Posterior vena cava (tissue), 2 donors: ENCODE results near the gene TRIM6. TPM values are rescaled to one million over a fixed set of nuclear protein-coding genes. Genes with fewer than 3 reads are reported as not detected.
"Not testable (repeated sequence)": the region's sequence is repeated elsewhere in the genome, so short reads cannot be mapped to it uniquely, and the experiment has no call there.

ENCODE experiments used
- DNase-seq: peaks from one replicate; pipeline ENCODE4 v3.0.0-alpha.2; 2020; ENCODE audit warnings: low spot score
- intact Hi-C, 2 donors: fragments of 100-400 bp; cut with DNase I; formaldehyde crosslinking; loops; one replicate each; pipeline versions ENCODE4 v1.14.1 to v1.14.2; 2022 to 2023
- long read RNA-seq, 2 donors: library from polyadenylated mRNA; unstranded; transcript quantifications; one replicate each; pipeline ENCODE4 v2.0.0, GENCODE V29; 2020 to 2021
- total RNA-seq, 2 donors: library from RNA; stranded (reverse); fragmentation: NEBNext Ultra II Directional; extraction: Animal tissue kit (Norgen Biotek cat#: 25700); gene quantifications; one replicate each; pipeline ENCODE4 v1.2.1, GENCODE V29; 2021
- donor health status: DM: yes; HTN: yes; CAD: no.
- donor health status: DM: yes; HTN: yes; CAD: no.

TRIM6 gene, protein sequence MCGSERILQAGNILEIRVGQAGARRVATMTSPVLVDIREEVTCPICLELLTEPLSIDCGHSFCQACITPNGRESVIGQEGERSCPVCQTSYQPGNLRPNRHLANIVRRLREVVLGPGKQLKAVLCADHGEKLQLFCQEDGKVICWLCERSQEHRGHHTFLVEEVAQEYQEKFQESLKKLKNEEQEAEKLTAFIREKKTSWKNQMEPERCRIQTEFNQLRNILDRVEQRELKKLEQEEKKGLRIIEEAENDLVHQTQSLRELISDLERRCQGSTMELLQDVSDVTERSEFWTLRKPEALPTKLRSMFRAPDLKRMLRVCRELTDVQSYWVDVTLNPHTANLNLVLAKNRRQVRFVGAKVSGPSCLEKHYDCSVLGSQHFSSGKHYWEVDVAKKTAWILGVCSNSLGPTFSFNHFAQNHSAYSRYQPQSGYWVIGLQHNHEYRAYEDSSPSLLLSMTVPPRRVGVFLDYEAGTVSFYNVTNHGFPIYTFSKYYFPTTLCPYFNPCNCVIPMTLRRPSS
- 1 to 10 TPM; 1.8 to 3.2 TPM for total RNA-seq
- long read RNA-seq, donor 1 = 0 reads
- long read RNA-seq, donor 2 = 0 reads

DNA sequence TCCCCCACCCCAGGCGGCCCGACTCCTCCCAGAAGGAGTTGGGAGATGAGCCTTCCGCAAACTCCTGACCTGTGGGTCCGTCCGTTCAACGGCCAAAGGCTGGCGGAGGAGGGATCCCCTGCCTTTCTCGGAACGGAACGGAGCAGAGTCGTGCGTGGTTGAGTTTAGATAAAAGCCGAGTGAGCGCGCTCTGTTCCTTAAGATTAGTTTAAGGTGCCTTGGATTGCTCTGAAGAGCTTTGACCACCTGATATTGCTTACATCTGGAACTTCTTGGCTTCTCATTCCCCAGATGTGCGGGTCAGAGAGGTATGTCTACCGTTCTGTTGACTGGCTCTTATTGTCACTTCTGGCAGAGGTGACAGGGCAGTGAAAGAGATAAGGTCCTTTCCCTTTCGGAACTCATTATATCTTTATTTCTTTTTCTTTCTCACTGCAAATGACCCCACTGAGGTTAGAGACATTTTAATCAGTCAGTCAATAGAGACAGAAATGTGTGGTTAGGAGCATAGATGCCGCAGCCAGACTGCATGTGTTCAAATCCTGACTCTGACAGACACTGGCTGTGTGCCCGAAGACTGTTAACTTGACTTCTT lies at the start of gene TRIM6:
Gene TRIM6 (plus strand): TSS at position 31 of the 595 bp plus-strand sequence. CDS start 261 bp downstream, at position 292.
- intact Hi-C loops = no loop called here
- peak; percentile 87 for DNase-seq

DNA sequence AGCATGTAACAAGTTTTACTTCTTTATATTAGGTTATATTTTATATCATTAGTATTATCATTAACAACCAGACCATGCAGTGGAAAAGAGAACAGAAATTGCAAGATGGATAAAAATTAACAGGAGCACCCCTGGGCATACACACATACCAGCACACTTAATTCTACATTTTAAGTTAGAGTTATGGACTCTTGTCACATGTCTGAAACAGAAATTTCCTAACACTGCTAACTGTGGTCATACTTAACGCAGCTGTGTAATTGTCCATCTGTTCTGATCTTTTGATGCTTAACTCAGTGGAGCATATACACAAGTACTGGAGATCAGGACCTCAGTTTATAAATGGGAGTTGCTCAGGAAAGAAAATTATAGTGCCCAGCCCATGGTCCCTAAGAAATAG lies 48.5 kb upstream of the TRIM6 start:
- DNase-seq = no peak
- intact Hi-C loops = no loop called here

DNA sequence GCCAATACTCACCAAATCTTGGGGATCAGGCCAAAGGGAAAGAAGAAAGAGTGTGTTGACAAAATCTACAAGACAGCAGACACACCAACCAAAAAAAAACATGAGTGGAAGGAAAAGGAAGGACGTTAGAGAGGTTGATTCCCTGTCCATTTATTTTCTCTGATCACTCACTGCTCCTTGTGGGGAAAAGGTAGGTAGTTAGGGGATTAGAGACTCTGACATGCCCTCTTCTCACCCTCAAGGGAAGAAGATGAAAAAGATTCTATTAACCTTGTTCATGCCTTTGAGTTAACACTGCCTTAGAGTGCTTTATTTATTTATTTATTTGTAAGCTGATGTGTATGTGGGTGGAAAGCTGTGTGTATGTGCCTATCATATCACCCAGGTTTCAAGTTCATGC lies 48.0 kb upstream of the TRIM6 start, which contains the start of gene OR52H1:
Gene OR52H1 (minus strand): TSS at position 101 of the 400 bp plus-strand sequence. CDS start 3,035 bp downstream, outside the sequence.
- intact Hi-C loops = no loop called here
- DNase-seq = no peak

DNA sequence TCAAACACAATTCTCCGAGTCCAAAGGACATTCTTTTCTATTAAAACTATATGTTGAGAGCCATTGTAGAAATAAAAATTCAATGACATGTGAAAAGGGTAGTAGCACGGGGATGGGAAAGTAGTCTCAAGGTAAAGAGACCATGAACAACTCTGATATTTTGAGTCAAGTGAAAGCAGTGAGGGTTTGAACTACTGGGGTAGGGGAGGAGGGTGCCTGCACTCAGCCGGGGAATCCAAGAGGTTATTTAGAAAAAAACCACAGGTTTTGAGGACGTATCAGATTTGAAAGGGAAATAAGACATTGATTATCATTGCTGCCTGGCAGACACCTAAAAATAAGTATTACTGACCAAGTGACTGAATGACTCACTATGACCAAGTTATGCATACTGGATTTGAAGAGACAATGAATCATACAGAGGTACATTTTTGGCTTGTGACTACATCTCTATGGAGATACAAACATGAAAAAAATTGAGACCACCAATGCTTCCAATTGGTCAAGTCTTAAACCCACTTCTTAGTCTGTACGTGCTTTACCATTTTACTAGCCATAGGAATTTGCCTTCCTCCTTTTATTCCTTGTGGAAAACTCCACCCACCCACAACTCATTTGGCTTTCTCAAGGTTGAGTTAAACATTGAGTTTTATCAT lies 45.9 kb upstream of the TRIM6 start:
- intact Hi-C loops = no loop called here
- no peak for DNase-seq

DNA sequence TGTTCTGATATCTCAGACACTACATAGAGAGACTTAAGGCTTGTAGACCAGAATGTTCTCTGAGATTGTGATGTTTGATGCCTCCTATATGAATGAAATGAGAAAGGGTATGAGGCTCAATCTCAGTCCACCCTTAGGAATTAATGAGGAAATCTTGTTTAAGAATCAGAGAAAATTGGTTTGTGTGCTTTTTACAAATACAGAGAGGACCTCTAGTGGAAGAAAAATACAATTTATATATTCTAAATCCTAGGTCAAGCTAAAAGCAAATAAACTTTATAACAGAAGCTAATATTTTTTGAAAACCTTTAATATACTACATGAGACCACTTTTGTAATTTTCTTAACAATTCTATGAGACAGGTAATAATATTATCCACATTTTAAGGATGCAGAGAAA lies 43.1 kb upstream of the TRIM6 start:
- DNase-seq = no peak
- intact Hi-C loops = no loop called here

DNA sequence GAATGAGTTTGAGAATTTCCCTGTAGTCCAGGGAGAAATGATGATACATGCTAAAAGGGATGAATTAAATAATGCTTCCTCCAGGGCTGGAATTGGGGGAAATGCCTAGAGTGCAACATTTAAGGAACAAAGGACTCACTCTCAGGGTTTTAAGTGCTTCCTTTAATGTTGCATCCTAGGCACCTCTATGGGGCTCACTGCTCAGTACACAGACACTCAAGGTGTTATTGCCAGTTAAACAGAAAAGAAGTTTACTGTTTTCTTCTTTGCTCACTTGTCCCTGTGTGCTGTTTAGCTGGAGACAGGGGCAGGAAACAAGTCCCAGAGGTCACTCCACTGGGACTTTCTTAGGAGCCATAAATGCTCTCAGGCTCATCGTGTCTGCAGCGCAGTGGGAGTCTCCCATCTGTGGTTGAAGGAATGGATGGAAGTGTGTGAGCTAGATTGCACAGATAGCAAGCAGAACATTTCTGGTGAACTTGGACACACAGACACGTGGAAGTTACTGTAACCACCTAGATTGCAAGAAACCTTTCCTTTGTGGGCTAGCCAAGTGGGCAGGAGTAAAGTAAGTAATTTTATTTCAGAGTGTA lies 39.7 kb upstream of the TRIM6 start:
- intact Hi-C loops = no loop called here
- no peak for DNase-seq

DNA sequence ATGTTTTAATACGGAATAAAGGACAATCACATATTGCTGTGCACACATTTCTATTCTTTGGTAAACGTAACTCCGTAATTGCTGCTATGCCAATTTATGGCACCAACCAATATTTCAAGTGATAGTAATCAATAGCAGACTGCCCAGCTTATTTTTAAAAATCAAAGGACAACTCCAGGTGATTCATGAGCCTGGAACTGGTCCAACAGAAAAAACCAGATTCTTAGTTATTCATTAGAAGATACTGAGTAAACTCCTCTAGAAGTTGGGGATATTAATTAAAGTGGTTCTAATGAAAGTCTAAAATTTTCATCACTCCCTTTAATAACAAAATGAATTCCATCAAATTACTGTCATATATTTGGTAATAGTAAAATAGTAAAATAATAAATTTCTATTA lies 38.7 kb upstream of the TRIM6 start:
- intact Hi-C loops = no loop called here

DNA sequence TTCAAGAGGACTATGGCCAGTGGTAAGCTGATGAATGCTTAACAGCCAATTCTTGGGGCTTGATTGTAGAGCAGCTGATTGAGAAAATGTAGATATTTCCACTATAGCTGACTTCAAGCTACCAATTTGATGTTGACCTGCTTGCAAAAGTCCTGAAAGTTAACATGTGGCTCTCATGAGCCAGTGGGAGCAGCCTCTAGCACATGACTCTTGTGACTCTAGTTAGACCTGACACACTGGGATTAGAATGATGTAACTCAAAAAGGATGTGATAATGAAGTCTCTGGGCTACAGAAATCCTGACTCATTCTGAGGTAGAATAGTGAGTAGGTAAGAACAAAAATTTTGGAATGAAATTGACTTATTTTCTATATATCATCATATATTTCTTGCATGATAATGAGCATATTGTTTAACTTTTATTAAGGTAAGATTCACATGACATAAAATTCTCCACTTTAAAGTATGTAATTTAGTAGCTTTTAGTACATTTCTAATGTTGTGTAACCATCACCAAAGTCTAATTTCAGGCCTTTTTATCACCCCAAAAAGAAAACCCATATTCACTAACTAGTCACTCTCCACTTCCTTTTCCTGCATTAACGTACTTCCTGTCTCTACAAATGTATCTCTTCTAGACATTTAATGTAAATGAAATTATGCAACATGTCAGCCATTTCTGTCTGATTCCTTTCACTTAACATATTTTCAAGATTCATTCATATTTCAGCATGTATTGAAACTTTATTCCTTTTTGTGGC lies 32.0 kb upstream of the TRIM6 start:
- intact Hi-C loops = no loop called here
- no peak for DNase-seq

More for the DNA sequence above, 38.7 kb upstream of the TRIM6 start:
- DNase-seq = no peak

DNA sequence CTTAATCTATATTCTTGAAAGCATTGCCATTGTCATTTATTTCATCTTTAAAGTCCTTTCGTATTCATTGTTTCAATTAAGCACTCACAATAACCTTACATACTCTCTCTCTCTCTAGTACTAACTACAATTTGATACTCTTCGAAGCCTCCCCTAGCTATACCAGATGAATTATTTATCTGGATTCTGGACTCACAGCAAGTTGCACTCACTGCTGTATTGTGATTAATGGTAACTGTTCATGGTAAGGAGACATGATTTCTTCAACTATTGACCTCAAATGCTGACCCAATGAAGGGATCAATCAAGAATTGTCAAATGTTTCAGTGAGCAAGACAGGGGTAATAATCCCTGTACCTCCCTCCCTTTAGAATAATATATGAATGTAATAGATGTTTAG lies 21.8 kb upstream of the TRIM6 start:
- no peak for DNase-seq
- intact Hi-C loops = no loop called here

DNA sequence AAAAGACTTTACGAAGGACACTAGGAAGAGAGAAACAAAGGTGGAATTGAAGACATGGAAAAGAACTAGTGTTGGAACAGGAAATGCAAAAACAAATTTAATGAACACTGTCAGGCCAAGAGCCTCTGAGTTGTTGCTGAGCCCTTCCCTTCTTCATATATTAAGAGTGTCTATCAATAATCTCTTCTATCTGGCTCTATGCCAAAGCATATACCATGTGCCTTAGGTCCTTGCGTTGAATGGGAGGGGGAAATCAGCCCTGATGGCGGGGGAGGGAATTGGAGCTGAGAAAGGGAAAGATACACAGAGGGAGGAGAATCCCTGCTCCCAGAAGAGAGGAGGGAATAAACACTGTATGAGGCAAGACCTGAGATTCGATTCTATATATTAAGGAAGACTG lies 21.3 kb upstream of the TRIM6 start:
- DNase-seq = no peak
- intact Hi-C loops = no loop called here

DNA sequence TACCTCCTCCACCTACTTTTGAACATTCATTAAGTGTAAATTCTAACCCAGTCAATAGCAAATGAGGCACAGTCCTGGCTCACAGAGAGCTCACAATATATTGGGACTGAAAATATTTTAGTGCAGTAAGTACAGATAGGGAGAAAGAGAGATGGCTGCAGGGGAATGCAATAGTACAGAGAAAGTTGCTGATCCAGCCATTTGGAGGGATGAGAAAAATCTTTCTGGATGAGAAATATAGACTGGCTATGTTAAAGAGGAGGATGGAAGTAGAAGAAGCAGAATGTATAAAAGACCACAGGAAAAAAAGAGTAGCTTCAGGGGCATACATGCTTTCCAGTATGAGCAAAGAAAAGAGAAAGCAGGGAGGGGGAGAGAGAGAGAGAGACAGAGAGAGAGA lies 19.3 kb upstream of the TRIM6 start:
- intact Hi-C loops = no loop called here
- DNase-seq = no peak

DNA sequence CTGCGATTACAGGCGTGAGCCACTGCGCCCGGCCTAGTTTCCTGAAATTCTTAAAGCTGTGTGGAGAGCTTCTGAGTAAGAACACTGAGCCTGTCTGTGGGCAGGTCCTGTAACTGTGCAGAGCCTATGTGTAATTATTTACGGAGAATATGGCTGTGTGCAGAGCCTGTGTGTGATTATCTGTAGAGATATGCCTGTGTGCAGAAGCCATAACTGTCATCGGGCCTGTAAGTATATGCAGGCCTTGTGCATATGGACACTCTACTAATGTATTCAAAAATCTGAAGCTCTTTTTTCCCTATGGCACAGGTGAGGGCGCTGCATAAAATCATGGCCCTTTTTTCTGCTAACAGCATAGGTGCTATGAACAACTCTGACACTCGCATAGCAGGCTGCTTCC lies 15.9 kb upstream of the TRIM6 start, which contains the start of gene OR52B6:
Gene OR52B6 (plus strand): TSS at position 301 of the 400 bp plus-strand sequence. CDS start 0 bp downstream, at position 301.
- intact Hi-C loops = no loop called here
- no peak for DNase-seq

DNA sequence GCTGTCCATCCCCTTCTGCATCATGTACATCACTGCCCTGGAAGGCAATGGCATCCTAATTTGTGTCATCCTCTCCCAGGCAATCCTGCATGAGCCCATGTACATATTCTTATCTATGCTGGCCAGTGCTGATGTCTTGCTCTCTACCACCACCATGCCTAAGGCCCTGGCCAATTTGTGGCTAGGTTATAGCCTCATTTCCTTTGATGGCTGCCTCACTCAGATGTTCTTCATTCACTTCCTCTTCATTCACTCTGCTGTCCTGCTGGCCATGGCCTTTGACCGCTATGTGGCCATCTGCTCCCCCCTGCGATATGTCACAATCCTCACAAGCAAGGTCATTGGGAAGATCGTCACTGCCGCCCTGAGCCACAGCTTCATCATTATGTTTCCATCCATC lies 15.4 kb upstream of the TRIM6 start:
- no peak for DNase-seq
- intact Hi-C loops = no loop called here

DNA sequence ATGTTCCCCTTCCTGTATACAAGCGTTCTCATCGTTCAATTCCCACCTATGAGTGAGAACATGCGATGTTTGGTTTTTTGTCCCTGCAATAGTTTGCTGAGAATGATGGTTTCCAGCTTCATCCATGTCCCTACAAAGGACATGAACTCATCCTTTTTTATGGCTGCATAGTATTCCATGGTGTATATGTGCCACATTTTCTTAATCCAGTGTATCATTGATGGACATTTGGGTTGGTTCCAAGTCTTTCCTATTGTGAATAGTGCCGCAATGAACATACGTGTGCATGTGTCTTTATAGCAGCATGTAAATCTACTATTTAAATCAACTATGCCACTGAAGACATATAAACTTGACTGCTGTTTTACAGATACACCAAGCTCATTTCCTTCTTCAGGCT lies 12.0 kb upstream of the TRIM6 start:
- intact Hi-C loops, DNase-seq: not testable (repeated sequence)

DNA sequence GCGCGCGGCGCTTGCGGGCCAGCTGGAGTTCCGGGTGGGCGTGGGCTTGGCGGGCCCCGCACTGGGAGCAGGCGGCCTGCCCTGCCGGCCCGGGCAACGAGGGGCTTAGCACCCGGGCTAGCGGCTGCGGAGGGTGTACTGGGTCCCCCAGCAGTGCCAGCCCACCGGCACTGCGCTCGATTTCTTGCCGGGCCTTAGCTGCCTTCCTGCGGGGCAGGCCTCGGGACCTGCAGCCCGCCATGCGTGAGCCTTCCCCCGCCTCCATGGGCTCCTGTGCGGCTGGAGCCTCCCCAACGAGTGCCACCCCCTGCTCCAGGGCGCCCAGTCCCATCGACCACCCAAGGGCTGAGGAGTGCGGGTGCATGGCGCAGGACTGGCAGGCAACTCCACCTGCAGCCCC lies 6.5 kb upstream of the TRIM6 start:
- DNase-seq, intact Hi-C loops: not testable (repeated sequence)

DNA sequence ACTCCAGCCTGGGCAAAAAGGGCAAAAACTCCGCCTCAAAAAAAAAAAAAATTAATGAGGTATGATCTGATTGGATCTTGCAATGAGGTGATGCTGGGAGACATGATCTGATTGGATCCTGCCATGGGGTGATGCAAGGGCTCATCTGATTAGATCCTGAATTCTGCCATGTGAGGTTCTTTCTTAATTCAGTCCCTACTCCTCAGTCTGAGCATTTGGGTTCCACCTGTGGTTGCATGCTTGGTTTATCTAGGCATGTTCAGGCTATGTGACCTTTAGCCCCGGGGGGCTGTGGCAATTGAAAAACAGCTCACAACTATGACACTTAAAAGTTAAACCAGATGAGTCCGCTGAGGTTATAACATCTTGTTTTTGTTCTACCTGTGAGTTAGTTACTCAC lies 4.8 kb upstream of the TRIM6 start:
- intact Hi-C loops = no loop called here
- DNase-seq = no peak

DNA sequence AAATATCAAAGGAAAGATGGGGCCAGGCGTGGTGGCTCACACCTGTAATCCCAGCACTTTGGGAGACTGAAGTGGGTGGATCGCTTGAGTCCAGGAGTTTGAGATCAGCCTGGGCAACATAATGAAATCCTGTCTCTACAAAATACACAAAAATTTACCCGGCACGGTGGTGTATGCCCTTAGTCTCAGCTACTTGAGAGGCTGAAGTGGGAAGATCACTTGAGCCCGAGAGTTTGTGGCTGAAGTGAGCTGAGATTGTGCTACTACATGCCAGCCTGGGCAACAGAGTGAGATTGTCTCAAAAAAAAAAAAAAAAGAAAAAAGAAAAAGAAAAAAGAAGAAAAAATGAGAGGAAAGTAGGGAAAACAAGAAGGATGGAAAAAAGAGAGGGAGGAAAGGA lies 3.8 kb upstream of the TRIM6 start:
- DNase-seq = no peak
- intact Hi-C loops = no loop called here

DNA sequence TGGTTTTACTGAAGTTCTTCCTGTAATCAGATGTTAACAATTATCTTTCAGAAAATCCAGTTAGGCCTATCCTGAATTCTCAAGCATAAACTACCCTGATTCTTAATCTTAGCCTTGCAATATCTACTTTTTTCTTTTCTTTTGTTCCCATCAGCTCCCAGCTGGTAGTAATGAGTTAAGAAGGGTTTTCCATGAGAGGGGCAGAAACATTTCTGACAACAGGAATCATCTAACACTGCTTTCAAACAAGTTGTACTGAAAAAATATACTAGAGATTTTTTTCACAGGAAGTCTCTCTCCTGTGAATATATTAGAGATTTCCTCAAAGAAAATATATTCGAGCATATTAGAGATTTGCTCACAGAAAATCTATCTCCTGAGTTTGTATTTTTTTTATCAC lies 3.3 kb upstream of the TRIM6 start:
- DNase-seq = no peak
- intact Hi-C loops = no loop called here

DNA sequence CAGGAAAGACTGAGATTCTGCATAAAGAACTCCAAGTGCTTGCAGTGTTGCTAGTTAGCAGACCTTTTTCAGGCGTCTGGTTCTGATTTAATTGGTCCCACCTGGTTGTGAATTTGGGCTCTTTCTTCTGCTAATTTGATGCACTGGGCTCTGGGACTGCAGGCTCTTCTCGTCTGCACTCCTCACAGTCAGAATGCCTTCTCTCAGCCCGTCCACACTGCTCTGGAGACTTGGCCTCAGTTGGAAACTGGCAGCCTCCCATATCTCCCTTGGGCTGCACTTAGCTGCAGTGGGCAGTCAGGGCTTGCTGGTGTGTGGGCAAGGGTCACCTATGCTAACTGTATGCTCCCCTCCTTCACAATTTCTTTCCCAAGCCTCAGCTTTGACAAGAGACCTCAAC lies 1.5 kb downstream of the TRIM6 start:
- intact Hi-C loops = no loop called here
- DNase-seq = no peak
